Measurements from ENCODE around the gene HPSE2.
"Not testable (repeated sequence)": the region's sequence is repeated elsewhere in the genome, so short reads cannot be mapped to it uniquely, and the experiment has no call there.

GRCh38 chr10:98541561-98541960 is 694.1 kb downstream of the HPSE2 start:
- TF ChIP-seq CTCF (IDR thresholded peaks at IDR 0.05); POLR2AphosphoS5 (IDR thresholded peaks at IDR 0.05; ENCODE audit: low read depth, low read length); SIN3A (IDR thresholded peaks at IDR 0.05; ENCODE audit: borderline replicate concordance, insufficient read depth, low read depth, low read length); REST (IDR thresholded peaks at IDR 0.05; ENCODE audit: insufficient read depth in 1 of 2, low read depth in 2 of 2, low read length in 1 of 2): not testable (repeated sequence)
